ENCODE measurements around the gene TDRD1.
"Not testable (repeated sequence)": the region's sequence is repeated elsewhere in the genome, so short reads cannot be mapped to it uniquely, and the experiment has no call there.

TDRD1 gene

GRCh38 chr10:114179148-114179547 lies at the start of gene TDRD1:
Gene TDRD1, plus strand, starts transcription at chr10:114179353. Its CDS starts 8,479 bp downstream, at chr10:114187832.
- DNase-seq: no peak

- DNase-seq: no peak
Measured at GRCh38 chr10:114131094-114131493, 48.1 kb upstream of the TDRD1 start.

- no peak for DNase-seq
Measured at GRCh38 chr10:114135476-114135875, 43.7 kb upstream of the TDRD1 start.

- DNase-seq: no peak
Measured at GRCh38 chr10:114138581-114138980, 40.6 kb upstream of the TDRD1 start.

GRCh38 chr10:114140036-114140435 lies 39.1 kb upstream of the TDRD1 start:
- no peak for DNase-seq

- DNase-seq: not testable (repeated sequence)
Measured at GRCh38 chr10:114140827-114141226, 38.3 kb upstream of the TDRD1 start.

- no peak for DNase-seq
Measured at GRCh38 chr10:114142018-114142417, 37.1 kb upstream of the TDRD1 start.

- no peak for DNase-seq
Measured at GRCh38 chr10:114143160-114143559, 36.0 kb upstream of the TDRD1 start.

- not testable (repeated sequence) for DNase-seq
Measured at GRCh38 chr10:114149476-114149875, 29.7 kb upstream of the TDRD1 start.

GRCh38 chr10:114151486-114151885 lies 27.7 kb upstream of the TDRD1 start:
- no peak for DNase-seq

GRCh38 chr10:114151892-114152291 lies 27.3 kb upstream of the TDRD1 start:
- DNase-seq: no peak

GRCh38 chr10:114157912-114158311 lies 21.2 kb upstream of the TDRD1 start:
- DNase-seq: no peak

- no peak for DNase-seq
Measured at GRCh38 chr10:114163062-114163461, 16.1 kb upstream of the TDRD1 start.

GRCh38 chr10:114166043-114166442 lies 13.1 kb upstream of the TDRD1 start:
- no peak for DNase-seq

- no peak for DNase-seq
Measured at GRCh38 chr10:114166494-114166893, 12.7 kb upstream of the TDRD1 start.

GRCh38 chr10:114167985-114168384 lies 11.2 kb upstream of the TDRD1 start:
- no peak for DNase-seq

GRCh38 chr10:114168450-114169009 lies 10.6 kb upstream of the TDRD1 start:
- no peak for DNase-seq

- DNase-seq: no peak
Measured at GRCh38 chr10:114172216-114172615, 6.9 kb upstream of the TDRD1 start.

GRCh38 chr10:114172776-114173602 lies 6.2 kb upstream of the TDRD1 start:
- peak in 2 of 51 donors; percentile 9 to 37 for DNase-seq

- peak in 4 of 51 donors; percentile 31 to 72 (median 46) for DNase-seq
Measured at GRCh38 chr10:114173603-114173920, 5.6 kb upstream of the TDRD1 start.

GRCh38 chr10:114173921-114174694 lies 5.0 kb upstream of the TDRD1 start, which contains the start of gene CCDC186:
Gene CCDC186, minus strand, starts transcription at chr10:114174203. Its CDS starts 10,935 bp downstream, at chr10:114163268.
- peak; percentile 35 to 95 (median 84) for DNase-seq

GRCh38 chr10:114174695-114175188 lies 4.4 kb upstream of the TDRD1 start:
- DNase-seq: peak in 23 of 51 donors; percentile 8 to 81 (median 33)
